K562 (cell line): ENCODE data around the gene TMEM143. TPM values are rescaled to one million over a fixed set of nuclear protein-coding genes. Genes with fewer than 3 reads are reported as not detected.
A peak's percentile ranks its signal among the peaks of the same experiment; 100 is the strongest.

ENCODE experiments used
- ARHGAP35 ChIP-seq: fragments of 450-650 bp; IDR thresholded peaks from 2 replicates; pipeline ENCODE4 v1.6.1; 2018; ENCODE audit not compliant: partially characterized antibody
- ARID3B ChIP-seq: fragments of 250-450 bp; sonication (Bioruptor Pico); IDR thresholded peaks from 2 replicates; pipeline ENCODE4 v1.4.0; 2020; ENCODE audit warnings: borderline replicate concordance
- CSDE1 ChIP-seq, 2 experiments: fragments of 450-650 bp; IDR thresholded peaks; 2 replicates each; pipeline ENCODE4 v1.6.1; 2016; ENCODE audit warnings: mild to moderate bottlenecking in 1 of 2
- CTCFL ChIP-seq: IDR thresholded peaks from 2 replicates; pipeline ENCODE4 v1.6.1; 2011; ENCODE audit warnings: borderline replicate concordance, low read depth, mild to moderate bottlenecking, moderate library complexity, low read length; ENCODE audit not compliant: insufficient read depth, poor library complexity, severe bottlenecking
- GTF2A2 ChIP-seq: IDR thresholded peaks from 2 replicates; pipeline ENCODE4 v1.6.1; 2016; ENCODE audit warnings: mild to moderate bottlenecking, missing genetic modification characterization, missing compliant biosample characterization
- HDAC1 ChIP-seq, 2 experiments: fragments of 450-650 bp; IDR thresholded peaks; 2 replicates each; pipeline ENCODE4 v1.6.1; 2016 to 2017; ENCODE audit warnings: inconsistent platforms in 1 of 2, mild to moderate bottlenecking in 1 of 2, moderate library complexity in 1 of 2
- HINFP ChIP-seq: fragments of 450-650 bp; conservative IDR thresholded peaks from 2 replicates; pipeline ENCODE4 v1.6.1; 2016; ENCODE audit warnings: missing genetic modification characterization, low read depth, mild to moderate bottlenecking, control low read depth, missing compliant biosample characterization
- HMGN3 ChIP-seq: IDR thresholded peaks from 2 replicates; pipeline ENCODE4 v1.6.1; 2011; ENCODE audit warnings: borderline replicate concordance, low read depth, mild to moderate bottlenecking, mixed read lengths, low read length; ENCODE audit not compliant: insufficient read length; ENCODE audit errors: extremely low read depth
- KDM2B ChIP-seq: fragments of 250-450 bp; sonication (Bioruptor Pico); IDR thresholded peaks from 2 replicates; pipeline ENCODE4 v1.8.0; 2021; ENCODE audit warnings: mild to moderate bottlenecking, moderate library complexity
- NEUROD1 ChIP-seq: fragments of 150-350 bp; IDR thresholded peaks from 2 replicates; pipeline ENCODE4 v1.6.1; 2014; ENCODE audit warnings: borderline replicate concordance, low read length, low read depth; ENCODE audit not compliant: partially characterized antibody
- PYGO2 ChIP-seq: fragments of 450-650 bp; IDR thresholded peaks from 2 replicates; pipeline ENCODE4 v1.6.1; 2016; ENCODE audit warnings: mild to moderate bottlenecking, missing genetic modification characterization, moderate library complexity, missing compliant biosample characterization
- RNF219 ChIP-seq: fragments of 250-450 bp; sonication (Bioruptor Pico); IDR thresholded peaks from 2 replicates; pipeline ENCODE4 v1.5.0; 2022; ENCODE audit warnings: mild to moderate bottlenecking
- SMC3 ChIP-seq: conservative IDR thresholded peaks from 2 replicates; pipeline ENCODE4 v1.6.1; 2011; ENCODE audit warnings: low read depth, low read length, improper control_type of control experiment; ENCODE audit not compliant: insufficient read depth
- TAF15 ChIP-seq: fragments of 200-400 bp; formaldehyde crosslinking; IDR thresholded peaks from 2 replicates; pipeline ENCODE4 v1.6.1; 2017; ENCODE audit warnings: mild to moderate bottlenecking, low read depth, low read length, moderate library complexity
- TCFL5 ChIP-seq: fragments of 250-450 bp; sonication (Bioruptor Pico); conservative IDR thresholded peaks from 2 replicates; pipeline ENCODE4 v1.6.1; 2021; ENCODE audit warnings: mild to moderate bottlenecking, moderate library complexity, matching md5 sums
- ZC3H8 ChIP-seq: fragments of 450-650 bp; IDR thresholded peaks from 2 replicates; pipeline ENCODE4 v1.6.1; 2017
- ZNF165 ChIP-seq: fragments of 250-450 bp; sonication (Bioruptor Pico); IDR thresholded peaks from 2 replicates; pipeline ENCODE4 v1.4.0; 2020; ENCODE audit warnings: borderline replicate concordance
- ZNF561 ChIP-seq: fragments of 450-650 bp; formaldehyde crosslinking; conservative IDR thresholded peaks from 2 replicates; pipeline ENCODE4 v1.4.0; 2020; ENCODE audit warnings: mild to moderate bottlenecking, moderate library complexity
- ZNF639 ChIP-seq, 2 experiments: fragments of 200-800 bp in 1 of 2; sonication (Bioruptor generic) in 1 of 2; sonication (generic) in 1 of 2; formaldehyde crosslinking in 1 of 2; IDR thresholded peaks in 1 of 2; conservative IDR thresholded peaks in 1 of 2; 2 replicates each; pipeline versions ENCODE4 v1.5.0 to v1.6.1; 2016 to 2020; ENCODE audit warnings: missing compliant biosample characterization in 1 of 2, missing genetic modification characterization in 1 of 2, missing genetic modification reagents in 1 of 2
- ZZZ3 ChIP-seq: fragments of 450-650 bp; IDR thresholded peaks from 2 replicates; pipeline ENCODE4 v1.6.1; 2016; ENCODE audit warnings: antibody characterized with exemption, mild to moderate bottlenecking, moderate library complexity
- polyA plus RNA-seq, 8 experiments: library from polyadenylated mRNA; depleted of rRNA in 4 of 8; stranded (reverse) in 5 of 8; unstranded in 3 of 8; fragments of >200 nt; fragmentation: Nextera tagmentation in 2 of 8; fragmentation: Illumina TruSeq in 1 of 8; extraction: Ambion mirVana in 2 of 8; extraction: Trizol in 1 of 8; gene quantifications; 2 replicates each; pipeline versions ENCODE4 v1.2.1 to v1.2.3, GENCODE V29; 2011 to 2014; ENCODE audit warnings: inconsistent platforms in 1 of 8, missing spikeins in 1 of 8
- total RNA-seq, 7 experiments: library from RNA; depleted of rRNA in 6 of 7; stranded (reverse); fragments of >200 nt in 6 of 7; fragmentation: Illumina TruSeq in 2 of 7; extraction: Trizol in 2 of 7; gene quantifications; 2 replicates each; pipeline versions ENCODE4 v1.2.1 to v1.2.3, GENCODE V29; 2011 to 2021; ENCODE audit warnings: low replicate concordance in 1 of 7

Gene TMEM143
- total and polyA plus RNA-seq, 9 of the 15 experiments (the other 6 are each of a cell fraction or from before 2014, with no cell fraction given): 0.66 to 8.8 (median 4.3) TPM

GRCh38 chr19:48351341-48351752 lies 12.4 kb downstream of the TMEM143 start (continued):
- TF ChIP-seq HMGN3: no peak
- no peak for TF ChIP-seq ARID3B (CRISPR knock-in tag)
- TF ChIP-seq CTCFL: peak; percentile 79
- no peak for TF ChIP-seq ZZZ3
- no peak for TF ChIP-seq HINFP (tag)
- no peak for TF ChIP-seq RNF219
- no peak for TF ChIP-seq PYGO2 (tag)
- peak in 1 of 2 experiments; percentile 69; a peak in 1 of 4 replicates for TF ChIP-seq HDAC1 (IDR thresholded peaks at IDR 0.05)
- no peak for TF ChIP-seq ARHGAP35
- no peak for TF ChIP-seq CSDE1 (IDR thresholded peaks at IDR 0.05)
- no peak for TF ChIP-seq KDM2B
- TF ChIP-seq ZNF561 (CRISPR knock-in tag): no peak
- no peak for TF ChIP-seq ZC3H8
- no peak for TF ChIP-seq NEUROD1
- no peak for TF ChIP-seq ZNF165 (CRISPR knock-in tag)
- TF ChIP-seq SMC3: peak; percentile 82
- TF ChIP-seq GTF2A2 (tag): no peak
- TF ChIP-seq TAF15: no peak
- no peak for TF ChIP-seq TCFL5 (CRISPR knock-in tag)
- no peak for TF ChIP-seq ZNF639 (CRISPR knock-in tag; conservative IDR thresholded peaks at IDR 0.05 in 1 of 2, IDR thresholded peaks at IDR 0.05 in 1 of 2)
